H7 (cell line): Measurements from ENCODE around the gene ZNF490. TPM values are rescaled to one million over a fixed set of nuclear protein-coding genes. Genes with fewer than 3 reads are reported as not detected.
"Not testable (repeated sequence)": the region's sequence is repeated elsewhere in the genome, so short reads cannot be mapped to it uniquely, and the experiment has no call there.

ENCODE experiments used
- DNase-seq: peaks from one replicate; pipeline ENCODE4 v3.0.0; 2012
- H3K27me3 ChIP-seq: 2 replicates; pipeline ENCODE4 v1.6.0; 2011; ENCODE audit warnings: mild to moderate bottlenecking, low read length; ENCODE audit not compliant: control insufficient read depth, insufficient read depth
- H3K36me3 ChIP-seq: replicated peaks from 2 replicates; pipeline ENCODE4 v1.5.1; 2011; ENCODE audit warnings: low read length; ENCODE audit not compliant: control insufficient read depth, insufficient read depth
- H3K4me3 ChIP-seq: 2 replicates; pipeline ENCODE4 v1.5.1; 2011; ENCODE audit warnings: low read depth, mild to moderate bottlenecking, control low read depth, low read length, moderate library complexity; ENCODE audit not compliant: insufficient read depth
- total RNA-seq: library from RNA; depleted of rRNA; stranded (reverse); fragments of >200 nt; shearing (Covaris generic); gene quantifications from 2 replicates; pipeline ENCODE4 v1.2.3, GENCODE V29; 2014

ZNF490 gene
- total RNA-seq, 1 experiment from 2014 or later = 3.1 TPM

DNA sequence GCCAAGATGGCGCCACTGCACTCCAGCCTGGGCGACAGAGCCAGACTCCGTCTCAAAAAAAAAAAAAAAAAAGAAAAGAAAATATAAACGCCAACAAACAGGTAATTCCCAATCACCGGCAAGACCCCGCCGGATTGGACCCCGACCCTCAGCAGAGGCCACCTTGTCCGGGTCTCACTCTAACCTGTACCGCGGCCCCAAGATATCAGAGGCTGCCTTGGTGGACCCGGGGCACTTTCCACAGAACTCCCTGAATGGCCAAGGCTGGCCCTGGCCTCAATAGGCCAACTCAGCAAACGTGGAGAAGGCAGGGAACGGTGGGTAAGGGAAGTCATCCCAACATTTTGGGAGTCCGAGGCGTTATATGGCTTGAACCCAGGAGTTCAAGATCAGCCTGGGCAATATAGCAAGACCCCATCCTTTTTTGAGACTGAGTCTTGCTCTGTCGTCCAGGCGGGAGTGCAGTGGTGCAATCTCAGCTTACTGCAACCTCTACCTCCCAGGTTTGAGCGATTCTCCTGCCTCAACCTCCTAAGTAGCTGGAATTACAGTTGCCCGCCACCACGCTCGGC lies 28.1 kb upstream of the ZNF490 start:
- DNase-seq = no peak
- Histone ChIP-seq H3K36me3 (no peaks in the 10 kb centered on the region), H3K4me3 (no peak overlapping the region), H3K27me3 (peaks cover 3% of the 10 kb centered on the region; the same call in 1 of the 2 replicates)

DNA sequence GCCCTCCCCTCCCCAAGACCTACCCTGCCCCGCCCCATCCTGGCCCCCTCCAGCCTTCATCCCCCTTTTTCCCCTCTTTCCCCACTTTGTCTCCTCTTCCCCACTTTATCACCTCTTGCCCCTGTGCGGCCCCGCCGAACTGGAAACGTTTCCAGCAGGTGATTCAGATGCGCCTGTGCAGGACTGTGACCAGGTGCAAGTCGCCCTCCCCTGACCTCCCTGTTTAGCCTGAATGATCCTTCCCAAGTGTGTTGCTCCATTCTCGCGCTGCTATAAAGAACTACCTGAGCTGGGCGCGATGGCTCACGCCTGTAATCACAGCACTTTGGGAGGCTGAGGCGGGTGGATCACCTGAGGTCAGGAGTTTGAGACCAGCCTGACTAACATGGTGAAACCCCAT lies 26.0 kb upstream of the ZNF490 start:
- Histone ChIP-seq H3K36me3 (no peaks in the 10 kb centered on the region), H3K27me3 (peaks cover 3% of the 10 kb centered on the region; the same call in 1 of the 2 replicates), H3K4me3 (no peak overlapping the region)
- DNase-seq = no peak

DNA sequence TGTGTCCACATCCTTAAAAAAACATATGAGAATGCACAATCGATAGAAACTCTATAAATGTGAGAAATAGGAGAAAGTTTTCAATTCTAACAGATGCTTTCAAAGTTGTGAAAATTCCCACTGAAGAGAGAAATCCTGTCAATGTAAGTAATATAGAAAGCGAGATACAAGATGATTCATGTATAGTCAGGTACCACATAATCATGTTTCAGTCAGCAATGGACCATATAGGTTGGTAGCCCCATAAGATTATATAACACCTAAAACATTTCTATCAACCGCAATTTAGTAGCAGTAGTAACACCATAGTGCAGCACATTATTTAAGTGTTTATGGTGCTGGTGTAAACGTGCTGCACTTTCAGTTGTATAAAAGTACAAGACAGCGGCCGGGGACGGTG lies 18.6 kb upstream of the ZNF490 start:
- no peaks in the 10 kb centered on the region for H3K27me3 ChIP-seq
- DNase-seq = no peak
- H3K4me3 ChIP-seq = no peak overlapping the region
- H3K36me3 ChIP-seq = peaks cover 26% of the 10 kb centered on the region

DNA sequence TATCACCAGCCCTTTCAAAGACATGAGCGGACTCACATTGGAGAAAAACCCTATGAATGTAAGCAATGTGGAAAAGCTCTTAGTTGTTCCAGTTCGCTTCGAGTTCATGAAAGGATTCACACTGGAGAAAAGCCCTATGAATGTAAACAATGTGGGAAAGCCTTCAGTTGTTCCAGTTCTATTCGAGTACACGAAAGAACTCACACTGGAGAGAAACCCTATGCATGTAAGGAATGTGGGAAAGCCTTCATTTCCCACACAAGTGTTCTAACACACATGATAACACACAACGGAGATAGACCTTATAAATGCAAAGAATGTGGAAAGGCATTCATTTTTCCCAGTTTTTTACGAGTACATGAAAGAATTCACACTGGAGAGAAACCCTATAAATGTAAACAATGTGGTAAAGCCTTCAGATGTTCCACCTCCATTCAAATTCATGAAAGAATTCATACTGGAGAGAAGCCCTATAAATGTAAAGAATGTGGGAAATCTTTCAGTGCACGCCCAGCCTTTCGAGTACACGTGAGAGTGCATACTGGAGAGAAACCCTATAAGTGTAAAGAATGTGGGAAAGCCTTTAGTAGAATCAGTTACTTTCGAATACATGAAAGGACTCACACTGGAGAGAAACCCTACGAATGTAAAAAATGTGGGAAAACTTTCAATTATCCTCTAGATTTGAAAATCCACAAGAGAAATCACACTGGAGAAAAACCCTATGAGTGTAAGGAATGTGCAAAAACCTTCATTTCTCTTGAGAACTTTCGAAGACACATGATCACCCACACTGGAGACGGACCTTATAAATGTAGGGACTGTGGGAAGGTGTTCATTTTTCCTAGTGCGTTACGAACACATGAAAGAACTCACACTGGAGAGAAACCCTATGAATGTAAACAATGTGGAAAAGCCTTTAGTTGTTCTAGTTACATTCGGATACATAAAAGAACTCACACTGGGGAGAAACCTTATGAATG lies 17.7 kb upstream of the ZNF490 start:
- H3K27me3 ChIP-seq = no peaks in the 10 kb centered on the region
- DNase-seq = no peak
- peaks cover 26% of the 10 kb centered on the region for H3K36me3 ChIP-seq
- H3K4me3 ChIP-seq = no peak overlapping the region

DNA sequence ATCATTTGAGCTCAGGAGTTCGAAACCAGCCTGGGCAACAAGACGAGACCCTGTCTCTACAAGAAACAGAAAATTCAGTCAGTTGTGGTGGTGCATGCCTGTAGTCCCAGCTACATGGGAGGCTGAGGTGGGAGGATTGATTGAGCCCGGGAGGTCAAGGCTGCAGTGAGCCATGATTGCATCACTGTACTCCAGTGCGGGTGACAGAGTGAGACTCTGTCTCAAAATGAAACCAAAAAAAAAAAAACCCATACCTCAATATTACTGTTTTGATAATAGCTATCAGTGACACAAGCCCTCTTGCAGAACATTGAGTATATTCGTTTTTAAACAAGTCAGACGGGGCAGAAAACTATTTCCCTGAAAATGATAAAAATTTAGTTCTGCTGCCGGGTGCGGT lies 16.3 kb upstream of the ZNF490 start:
- no peak for DNase-seq

DNA sequence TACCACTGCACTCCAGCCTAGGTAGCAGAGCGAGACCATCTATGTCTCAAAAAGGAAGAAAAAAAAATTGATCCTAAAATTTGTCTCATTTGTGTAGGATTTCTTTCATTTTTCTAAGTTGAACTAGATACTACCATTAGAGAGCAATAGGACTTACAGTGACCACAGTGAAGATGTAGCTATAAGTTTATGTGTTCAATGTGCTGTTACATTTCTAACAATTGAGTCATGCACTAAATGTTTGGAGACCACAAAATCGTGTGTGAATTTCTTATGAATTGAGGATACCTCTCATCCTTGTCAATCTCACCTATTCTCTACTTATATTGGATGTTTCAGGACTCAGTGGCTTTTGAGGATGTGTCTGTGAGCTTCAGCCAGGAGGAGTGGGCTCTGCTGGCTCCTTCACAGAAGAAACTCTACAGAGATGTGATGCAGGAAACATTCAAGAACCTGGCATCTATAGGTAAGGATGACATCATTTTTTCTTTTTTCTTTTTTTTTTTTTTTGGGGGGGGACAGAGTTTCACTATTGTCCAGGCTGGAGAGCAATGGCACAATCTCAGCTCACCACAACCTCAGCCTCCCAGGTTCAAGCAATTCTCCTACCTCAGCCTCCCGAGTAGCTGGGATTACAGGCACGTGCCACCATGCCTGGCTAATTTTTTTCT lies 12.9 kb upstream of the ZNF490 start:
- peaks cover 20% of the 10 kb centered on the region for H3K36me3 ChIP-seq
- H3K4me3 ChIP-seq = no peak overlapping the region
- no peak for DNase-seq
- no peaks in the 10 kb centered on the region for H3K27me3 ChIP-seq

More for the DNA sequence above, 16.3 kb upstream of the ZNF490 start:
- Histone ChIP-seq H3K4me3 (no peak overlapping the region), H3K27me3 (no peaks in the 10 kb centered on the region), H3K36me3 (peaks cover 26% of the 10 kb centered on the region)

DNA sequence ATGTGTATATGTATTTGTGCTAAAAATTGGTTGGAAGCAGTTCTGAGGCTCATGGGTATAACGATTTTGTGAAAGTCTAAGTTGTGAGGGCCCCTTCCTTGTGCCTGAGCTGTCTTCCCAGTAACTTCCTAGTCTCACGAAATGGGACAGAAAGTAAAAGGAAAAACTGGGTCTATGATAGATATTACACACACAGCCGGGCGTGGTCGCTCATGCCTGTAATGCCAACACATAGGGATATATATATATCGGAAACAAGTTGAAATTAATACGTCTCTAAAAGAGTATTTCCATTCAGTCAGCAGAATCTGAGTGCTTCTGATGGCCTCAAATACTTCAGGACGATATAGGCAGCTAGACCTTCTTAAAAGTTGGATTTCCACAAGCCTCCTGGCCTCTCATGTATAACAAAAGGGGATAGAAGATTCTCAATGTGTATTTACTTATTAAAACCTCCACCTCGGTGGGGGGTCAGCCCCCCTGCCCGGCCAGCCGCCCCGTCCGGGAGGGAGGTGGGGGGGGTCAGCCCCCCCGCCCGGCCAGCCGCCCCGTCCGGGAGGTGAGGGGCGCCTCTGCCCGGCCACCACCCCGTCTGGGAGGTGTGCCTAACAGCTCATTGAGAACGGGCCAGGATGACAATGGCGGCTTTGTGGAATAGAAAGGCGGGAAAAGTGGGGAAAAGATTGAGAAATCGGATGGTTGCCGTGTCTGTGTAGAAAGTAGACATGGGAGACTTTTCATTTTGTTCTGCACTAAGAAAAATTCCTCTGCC lies 10.8 kb upstream of the ZNF490 start:
- not testable (repeated sequence) for H3K36me3 ChIP-seq, H3K27me3 ChIP-seq, H3K4me3 ChIP-seq, DNase-seq

DNA sequence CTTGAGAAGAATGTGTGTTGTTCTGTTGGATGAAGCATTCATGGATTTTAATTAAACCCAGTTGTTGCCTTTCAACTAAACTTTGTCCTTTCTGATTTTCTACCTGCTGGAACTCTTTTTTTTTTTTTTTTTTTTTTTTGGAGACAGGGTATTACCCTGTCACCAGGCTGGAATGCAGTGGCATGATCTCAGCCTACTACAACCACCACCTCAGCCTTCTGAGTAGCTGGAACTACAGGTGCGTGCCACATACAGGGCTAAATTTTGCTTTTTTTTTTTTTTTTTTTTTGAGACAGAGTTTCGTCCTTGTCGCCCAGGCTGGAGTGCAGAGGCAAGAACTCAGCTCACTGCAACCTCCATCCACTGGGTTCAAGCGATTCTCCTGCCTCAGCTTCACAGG lies 7.0 kb upstream of the ZNF490 start:
- DNase-seq = no peak
- Histone ChIP-seq H3K27me3 (no peaks in the 10 kb centered on the region), H3K4me3 (no peak overlapping the region), H3K36me3 (peaks cover 4% of the 10 kb centered on the region)

DNA sequence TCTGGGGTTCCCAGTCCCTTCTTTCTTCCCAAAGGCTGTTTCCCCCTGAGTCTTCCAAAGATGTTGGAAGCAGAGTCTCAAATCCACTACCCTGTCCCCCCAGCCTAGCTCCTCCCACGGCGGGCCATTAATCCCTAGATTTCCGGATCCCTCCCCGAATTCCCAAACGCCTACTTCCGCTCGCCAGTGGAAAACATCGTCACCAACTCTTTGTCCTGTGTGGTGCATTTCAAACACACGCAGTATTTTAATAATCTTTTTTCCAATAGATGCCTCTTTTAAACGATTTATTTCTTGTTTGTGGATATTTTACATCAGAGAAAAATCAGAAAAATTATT lies 717 bp upstream of the ZNF490 start:
- Histone ChIP-seq H3K4me3 (peak overlapping the region; percentile 99), H3K36me3 (peaks cover 4% of the 10 kb centered on the region), H3K27me3 (no peaks in the 10 kb centered on the region)
- DNase-seq = peak; percentile 84

DNA sequence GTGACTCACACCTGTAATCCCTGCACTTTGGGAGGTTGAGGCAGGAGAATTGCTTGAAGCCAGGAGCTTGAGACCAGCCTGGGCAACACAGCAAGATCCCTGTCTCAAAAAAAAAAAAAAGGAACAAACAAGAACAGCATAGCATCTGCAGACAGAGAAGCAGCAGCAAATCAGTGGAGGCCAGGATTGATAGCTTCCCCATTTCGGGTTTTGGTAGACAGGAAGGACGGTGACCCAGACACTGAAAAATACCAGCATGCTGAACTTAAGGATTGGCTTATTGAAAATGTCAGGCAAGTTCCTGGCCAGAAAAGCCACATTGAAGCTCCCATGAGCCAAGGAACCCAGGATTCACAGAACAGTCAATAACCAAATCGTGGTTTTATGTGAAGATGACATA lies 3.0 kb downstream of the ZNF490 start:
- Histone ChIP-seq H3K4me3 (no peak overlapping the region), H3K27me3 (no peaks in the 10 kb centered on the region), H3K36me3 (no peaks in the 10 kb centered on the region; the same call in 1 of the 2 replicates)
- no peak for DNase-seq

DNA sequence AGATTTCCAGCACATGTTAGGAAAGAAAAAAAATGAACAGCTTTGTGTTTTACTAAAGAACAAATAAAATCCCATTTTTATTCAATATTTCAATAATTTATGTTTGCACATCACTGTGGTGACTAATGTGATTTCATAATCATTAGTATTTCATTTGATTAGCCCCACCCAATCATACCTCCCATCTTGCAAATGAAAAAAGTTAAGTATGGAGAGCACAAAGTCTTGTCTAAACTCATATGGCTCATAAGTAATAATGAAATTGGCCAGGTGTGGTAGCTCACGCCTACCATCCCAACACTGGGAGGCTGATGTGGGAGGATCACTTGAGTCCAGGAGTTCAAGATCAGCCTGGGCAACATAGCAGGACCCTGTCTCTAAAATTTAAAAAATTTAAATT lies 3.8 kb downstream of the ZNF490 start:
- no peak for DNase-seq

DNA sequence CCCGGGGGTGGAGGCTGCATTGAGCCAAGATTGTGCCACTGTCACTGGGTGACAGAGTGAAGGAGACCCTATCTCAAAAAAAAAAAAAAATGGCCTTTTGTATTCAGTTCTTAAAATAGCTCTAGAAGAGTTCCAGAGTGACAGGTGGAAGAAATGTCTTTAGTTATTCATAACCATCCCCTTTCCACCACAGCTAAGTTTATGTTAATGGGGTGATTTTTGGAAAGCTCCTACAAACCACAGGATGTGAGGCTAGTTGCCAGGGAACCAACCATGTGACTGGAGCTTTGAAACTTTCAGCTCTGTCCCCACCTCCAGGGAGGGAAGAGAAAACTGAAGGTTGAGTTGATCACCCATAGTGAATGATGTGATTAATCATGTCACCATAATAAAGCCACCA lies 6.9 kb downstream of the ZNF490 start:
- Histone ChIP-seq H3K4me3 (no peak overlapping the region), H3K27me3 (no peaks in the 10 kb centered on the region), H3K36me3 (no peaks in the 10 kb centered on the region; the same call in none of the 2 replicates)
- DNase-seq = no peak

More for the DNA sequence above, 3.8 kb downstream of the ZNF490 start:
- no peak overlapping the region for H3K4me3 ChIP-seq
- H3K27me3 ChIP-seq = no peaks in the 10 kb centered on the region
- no peaks in the 10 kb centered on the region; the same call in 1 of the 2 replicates for H3K36me3 ChIP-seq

DNA sequence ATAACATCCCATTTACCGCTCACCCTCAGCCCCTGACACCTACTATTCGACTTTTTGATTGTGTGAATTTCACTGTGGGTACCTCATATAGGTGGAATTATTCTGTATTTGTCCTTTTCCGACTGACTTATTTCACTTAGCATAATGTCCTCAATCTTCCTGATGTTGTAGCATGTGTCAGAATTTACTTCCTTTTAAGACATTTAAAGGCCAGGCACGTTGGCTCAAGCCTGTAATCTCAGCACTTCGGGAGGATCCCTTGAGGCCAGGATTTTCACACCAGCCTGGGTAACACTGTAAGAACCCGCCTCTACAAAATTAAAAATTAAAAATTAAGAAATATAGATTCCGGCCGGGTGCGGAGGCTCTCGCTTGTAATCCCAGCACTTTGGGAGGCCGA lies 13.0 kb downstream of the ZNF490 start:
- DNase-seq = no peak
- H3K4me3 ChIP-seq = no peak overlapping the region
- H3K36me3 ChIP-seq = no peaks in the 10 kb centered on the region; the same call in none of the 2 replicates
- no peaks in the 10 kb centered on the region for H3K27me3 ChIP-seq

DNA sequence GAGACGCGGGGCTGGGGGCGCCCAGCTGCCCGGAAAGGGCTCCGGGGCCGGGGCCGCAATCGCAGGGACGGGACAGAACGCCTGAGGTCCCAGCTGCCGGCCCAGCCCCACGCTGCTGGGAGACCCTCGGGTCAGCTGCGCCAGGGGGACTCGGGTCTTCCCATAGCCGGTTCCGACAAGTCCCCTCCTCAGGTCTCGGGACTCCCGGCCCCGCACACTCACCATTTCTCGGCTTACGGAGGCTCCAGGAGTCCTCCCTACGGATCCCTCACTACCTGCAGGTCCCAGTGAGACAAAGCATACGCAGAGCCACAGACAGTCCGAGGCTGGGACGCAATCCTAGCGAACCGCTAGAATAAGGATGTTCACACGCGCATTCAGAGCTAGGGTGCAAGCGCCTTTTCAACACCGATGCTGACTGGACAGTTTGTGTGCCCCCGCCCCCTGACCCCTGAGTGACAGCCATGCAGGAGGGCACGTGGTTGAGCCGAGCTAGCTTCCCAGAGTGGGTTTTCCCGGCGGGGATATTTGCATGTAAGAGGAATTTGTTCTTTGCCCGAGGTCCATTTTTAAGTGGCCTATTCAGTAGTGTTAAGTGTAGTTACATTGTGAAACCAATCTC lies 13.6 kb downstream of the ZNF490 start:
- peak; percentile 57 for DNase-seq
- Histone ChIP-seq H3K4me3 (no peak overlapping the region), H3K27me3 (no peaks in the 10 kb centered on the region), H3K36me3 (no peaks in the 10 kb centered on the region; the same call in none of the 2 replicates)
